A673 (cell line): ENCODE data around the gene EREG.

ENCODE experiments used
- CTCF ChIP-seq: fragments of 300-800, 200-600 bp; sonication (generic); conservative IDR thresholded peaks from 2 replicates; pipeline ENCODE4 v1.5.1; 2017; ENCODE audit warnings: low read depth, mild to moderate bottlenecking, antibody characterized with exemption, low read length, moderate library complexity, mixed read lengths
- EZH2 ChIP-seq: fragments of 200-600 bp; sonication (generic); IDR thresholded peaks from 2 replicates; pipeline ENCODE4 v1.6.1; 2017; ENCODE audit warnings: borderline replicate concordance, low read depth, mild to moderate bottlenecking, mixed read lengths, antibody characterized with exemption, low read length; ENCODE audit not compliant: poor library complexity, severe bottlenecking

GRCh38 chr4:74428276-74428675 lies 63.3 kb downstream of the EREG start:
- TF ChIP-seq CTCF: no peak
- no peak for TF ChIP-seq EZH2
